H9 (cell line): ENCODE measurements around the gene VWA8. TPM values are rescaled to one million over a fixed set of nuclear protein-coding genes. Genes with fewer than 3 reads are reported as not detected.

ENCODE experiments used
- DNase-seq: peaks from one replicate; pipeline ENCODE4 v3.0.0-alpha.2; 2017
- H2AFZ ChIP-seq: one replicate; pipeline ENCODE4 v1.6.1; 2013; ENCODE audit warnings: mild to moderate bottlenecking, low read length, control low read depth, moderate library complexity
- H2AK5ac ChIP-seq: 2 replicates; pipeline ENCODE4 v1.6.1; 2013; ENCODE audit warnings: low read length, control low read depth, mixed read lengths; ENCODE audit not compliant: insufficient read length
- H2BK120ac ChIP-seq: one replicate; pipeline ENCODE4 v1.6.1; 2013; ENCODE audit warnings: low read depth, mild to moderate bottlenecking, low read length, control low read depth, inconsistent platforms; ENCODE audit not compliant: poor library complexity, severe bottlenecking
- H2BK12ac ChIP-seq: 2 replicates; pipeline ENCODE4 v1.6.1; 2013; ENCODE audit warnings: low read length, control low read depth, mixed read lengths, low read depth; ENCODE audit not compliant: insufficient read length
- H2BK15ac ChIP-seq: 2 replicates; pipeline ENCODE4 v1.6.1; 2013; ENCODE audit warnings: low read depth, low read length, control low read depth
- H2BK20ac ChIP-seq: one replicate; pipeline ENCODE4 v1.6.1; 2013; ENCODE audit warnings: low read depth, mild to moderate bottlenecking, low read length, control low read depth, inconsistent platforms; ENCODE audit not compliant: poor library complexity, severe bottlenecking
- H2BK5ac ChIP-seq: 2 replicates; pipeline ENCODE4 v1.6.1; 2013; ENCODE audit warnings: low read length, control low read depth, mixed read lengths; ENCODE audit not compliant: insufficient read length
- H3K14ac ChIP-seq: 2 replicates; pipeline ENCODE4 v1.6.1; 2013; ENCODE audit warnings: low read length, control low read depth; ENCODE audit not compliant: insufficient read depth
- H3K18ac ChIP-seq: 2 replicates; pipeline ENCODE4 v1.6.1; 2013; ENCODE audit warnings: low read depth, mild to moderate bottlenecking, mixed read lengths, low read length, control low read depth; ENCODE audit not compliant: insufficient read length
- H3K23ac ChIP-seq: 2 replicates; pipeline ENCODE4 v1.6.1; 2013; ENCODE audit warnings: low read length, control low read depth, mixed read lengths, low read depth; ENCODE audit not compliant: insufficient read length
- H3K23me2 ChIP-seq: 2 replicates; pipeline ENCODE4 v1.6.1; 2013; ENCODE audit warnings: low read depth, mild to moderate bottlenecking, mixed read lengths, low read length, control low read depth; ENCODE audit not compliant: insufficient read length, poor library complexity, severe bottlenecking
- H3K27ac ChIP-seq: 2 replicates; pipeline ENCODE4 v1.5.1; 2013; ENCODE audit warnings: low read length, control low read depth, mixed read lengths, low read depth; ENCODE audit not compliant: insufficient read length
- H3K27me3 ChIP-seq: 2 replicates; pipeline ENCODE4 v1.6.1; 2013; ENCODE audit warnings: low read length, control low read depth, inconsistent platforms; ENCODE audit not compliant: insufficient read depth
- H3K4ac ChIP-seq: 2 replicates; pipeline ENCODE4 v1.6.1; 2013; ENCODE audit warnings: low read depth, mild to moderate bottlenecking, control low read depth, inconsistent platforms, low read length, moderate library complexity
- H3K4me1 ChIP-seq: 2 replicates; pipeline ENCODE4 v1.6.1; 2013; ENCODE audit warnings: low read length, control low read depth, inconsistent platforms; ENCODE audit not compliant: insufficient read depth
- H3K4me2 ChIP-seq: 2 replicates; pipeline ENCODE4 v1.6.1; 2013; ENCODE audit warnings: low read length, control low read depth, mixed read lengths; ENCODE audit not compliant: insufficient read length, insufficient read depth
- H3K56ac ChIP-seq: 2 replicates; pipeline ENCODE4 v1.6.1; 2013; ENCODE audit warnings: low read depth, mild to moderate bottlenecking, mixed read lengths, low read length, control low read depth; ENCODE audit not compliant: insufficient read length
- H3K79me1 ChIP-seq: 2 replicates; pipeline ENCODE4 v1.6.1; 2013; ENCODE audit warnings: low read depth, mild to moderate bottlenecking, moderate library complexity, low read length, control low read depth, inconsistent platforms; ENCODE audit not compliant: insufficient read depth, poor library complexity, severe bottlenecking
- H3K79me2 ChIP-seq: 2 replicates; pipeline ENCODE4 v1.6.1; 2013; ENCODE audit warnings: low read length, control low read depth, inconsistent platforms; ENCODE audit not compliant: insufficient read depth
- H3K9ac ChIP-seq: 2 replicates; pipeline ENCODE4 v1.6.1; 2013; ENCODE audit warnings: low read length, control low read depth, mixed read lengths; ENCODE audit not compliant: insufficient read length; ENCODE audit errors: extremely low read depth
- H3K9me3 ChIP-seq: one replicate; pipeline ENCODE4 v1.6.1; 2013; ENCODE audit warnings: low read depth, low read length, inconsistent platforms; ENCODE audit not compliant: control insufficient read depth
- H3T11ph ChIP-seq: one replicate; pipeline ENCODE4 v1.6.1; 2013; ENCODE audit warnings: mild to moderate bottlenecking, low read length, control low read depth, inconsistent platforms
- H4K20me1 ChIP-seq: one replicate; pipeline ENCODE4 v1.6.1; 2013; ENCODE audit not compliant: control insufficient read depth, insufficient read length, insufficient read depth
- H4K5ac ChIP-seq: 2 replicates; pipeline ENCODE4 v1.6.1; 2013; ENCODE audit warnings: low read depth, mild to moderate bottlenecking, mixed read lengths, low read length, control low read depth; ENCODE audit not compliant: insufficient read length
- H4K8ac ChIP-seq: replicated peaks from 2 replicates; pipeline ENCODE4 v1.6.1; 2013; ENCODE audit warnings: low read length, control low read depth, mixed read lengths, low read depth; ENCODE audit not compliant: insufficient read length
- H4K91ac ChIP-seq: 2 replicates; pipeline ENCODE4 v1.6.1; 2013; ENCODE audit warnings: low read depth, mild to moderate bottlenecking, moderate library complexity, mixed read lengths, low read length, control low read depth; ENCODE audit not compliant: insufficient read length
- H3K27ac Mint-ChIP-seq, 3 experiments: 2 replicates in 2 of 3; 3 replicates in 1 of 3; pipeline ENCODE4 v1.8.0; 2020 to 2021; ENCODE audit warnings: mixed read lengths in 3 of 3, mild to moderate bottlenecking in 1 of 3, moderate library complexity in 1 of 3
- H3K27me3 Mint-ChIP-seq: 2 replicates; pipeline ENCODE4 v1.8.0; 2021; ENCODE audit warnings: low read depth, mild to moderate bottlenecking, moderate library complexity, mixed read lengths
- H3K36me3 Mint-ChIP-seq, 3 experiments: 2 replicates in 2 of 3; 3 replicates in 1 of 3; pipeline ENCODE4 v1.8.0; 2020 to 2021; ENCODE audit warnings: low read depth in 3 of 3, mixed read lengths in 3 of 3; ENCODE audit not compliant: insufficient read depth in 1 of 3
- H3K4me1 Mint-ChIP-seq, 2 experiments: 2 replicates each; pipeline ENCODE4 v1.8.0; 2020; ENCODE audit warnings: mixed read lengths in 2 of 2
- H3K4me3 Mint-ChIP-seq, 2 experiments: 2 replicates in 1 of 2; 3 replicates in 1 of 2; pipeline ENCODE4 v1.8.0; 2020 to 2021; ENCODE audit warnings: mild to moderate bottlenecking in 2 of 2, mixed read lengths in 2 of 2, moderate library complexity in 1 of 2
- H3K9me3 Mint-ChIP-seq, 2 experiments: 2 replicates in 1 of 2; 3 replicates in 1 of 2; pipeline ENCODE4 v1.8.0; 2020; ENCODE audit warnings: mild to moderate bottlenecking in 2 of 2, mixed read lengths in 2 of 2, moderate library complexity in 1 of 2
- CTCF ChIP-seq: fragments of 200-600 bp; sonication (generic); conservative IDR thresholded peaks from 3 replicates; pipeline ENCODE4 v1.8.0; 2021; ENCODE audit warnings: antibody characterized with exemption, mild to moderate bottlenecking
- WGBS: extraction: QIAGEN DNeasy Blood & Tissue Kit; methylation state at CpG from one replicate; pipeline ENCODE4 v1.1.7; 2013; ENCODE audit warnings: missing lambda C conversion rate, low lambda C conversion rate, mixed read lengths; ENCODE audit not compliant: insufficient read length; ENCODE audit errors: extremely low coverage; 5-methylcytosine and 5-hydroxymethylcytosine counted together
- total RNA-seq: library from RNA; stranded (reverse); gene quantifications from 2 replicates; pipeline ENCODE4 v1.2.1, GENCODE V29; 2021

The VWA8 gene
- total RNA-seq, 1 experiment from 2014 or later = 17.4 TPM

GRCh38 chr13:41644742-41645141, 316.2 kb downstream of the VWA8 start:
- Histone ChIP-seq H3K27ac (no peak overlapping the region), H4K5ac (no peak overlapping the region), H2BK15ac (no peak overlapping the region), H3K4me2 (no peak overlapping the region), H3K27me3 (no peaks in the 10 kb centered on the region), H2BK12ac (no peak overlapping the region), H3K14ac (no peak overlapping the region), H2BK120ac (no peak overlapping the region), H2AK5ac (no peak overlapping the region), H3K18ac (no peak overlapping the region), H3K79me1 (no peaks in the 10 kb centered on the region), H3K56ac (no peak overlapping the region), H3K4me1 (no peaks in the 10 kb centered on the region), H3K4ac (no peak overlapping the region), H2AFZ (no peak overlapping the region), H3K23me2 (no peaks in the 10 kb centered on the region), H3K9ac (no peak overlapping the region), H4K20me1 (no peaks in the 10 kb centered on the region), H2BK5ac (no peak overlapping the region), H3T11ph (no peak overlapping the region), H3K9me3 (no peaks in the 10 kb centered on the region), H4K91ac (no peak overlapping the region), H4K8ac (no peak overlapping the region), H3K23ac (no peak overlapping the region), H3K79me2 (no peaks in the 10 kb centered on the region), H2BK20ac (no peak overlapping the region)
- no peak for DNase-seq
- Mint-ChIP-seq H3K36me3 (no peaks in the 10 kb centered on the region), H3K27me3 (no peaks in the 10 kb centered on the region), H3K9me3 (no peaks in the 10 kb centered on the region), H3K27ac (no peak overlapping the region), H3K4me1 (peaks cover 15 to 17% of the 10 kb centered on the region in 2 experiments), H3K4me3 (no peak overlapping the region)
- TF ChIP-seq CTCF = no peak
- WGBS = no CpG with 5 or more reads among the region's 1 CpG
